HUDEP-2 (cell line): ENCODE data around the gene CPM.
A peak's percentile ranks its signal among the peaks of the same experiment; 100 is the strongest.

Experiments
- DNase-seq, 76 experiments: peaks; one replicate each; lab custom pipeline; 2025; ENCODE audit not compliant: unreplicated experiment in 76 of 76; lab: John Stamatoyannopoulos, UW

CPM gene

GRCh38 chr12:68932961-68933893 lies at the start of gene CPM:
TSS of gene CPM (minus strand) at chr12:68933171. CDS start at chr12:68932837, 334 bp downstream.
- DNase-seq: peak in 34 of 76 experiments; percentile 1 to 55 (median 19)

DNA sequence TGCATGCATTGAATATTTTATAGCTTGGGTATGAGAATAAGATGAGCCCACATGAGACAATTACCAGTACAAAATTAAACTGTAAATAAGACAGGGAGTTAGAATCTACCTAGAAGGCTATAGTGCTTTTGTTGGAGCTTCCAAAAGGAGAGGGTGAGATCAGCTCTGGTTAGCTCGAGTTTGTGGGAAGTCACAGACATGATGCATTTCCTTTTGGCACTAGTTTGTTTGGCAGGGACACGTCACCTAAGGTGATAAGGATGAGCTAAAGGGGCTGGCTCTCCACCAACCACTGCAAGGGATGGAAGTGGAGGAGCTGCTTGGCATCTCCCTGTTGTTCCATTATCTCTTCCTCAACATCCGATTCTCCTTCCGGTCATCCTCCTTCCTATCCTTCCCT lies 48.5 kb upstream of the CPM start:
- DNase-seq: no peak

- DNase-seq: no peak
These were observed 47.7 kb upstream of the CPM start for GRCh38 chr12:68980476-68981212.

DNA sequence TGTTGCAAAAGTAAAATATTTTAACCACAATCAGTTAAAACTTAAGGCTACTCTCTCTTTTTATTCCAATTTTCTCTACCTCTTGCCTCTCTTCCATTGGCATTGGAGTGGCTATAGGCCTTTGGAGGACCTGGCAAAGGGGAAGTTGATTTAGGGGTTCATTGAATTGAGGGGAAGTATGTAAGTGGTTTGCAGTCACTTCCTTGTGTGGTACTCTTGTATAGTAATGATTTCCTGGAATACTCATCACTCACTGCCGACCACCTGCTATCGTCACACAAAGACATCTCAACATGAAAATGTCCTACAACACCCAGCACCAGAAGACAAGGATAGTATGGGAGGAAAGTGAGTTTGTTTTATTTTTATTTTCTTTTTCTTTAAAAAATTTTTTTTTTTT lies 45.7 kb upstream of the CPM start:
- no peak for DNase-seq

DNA sequence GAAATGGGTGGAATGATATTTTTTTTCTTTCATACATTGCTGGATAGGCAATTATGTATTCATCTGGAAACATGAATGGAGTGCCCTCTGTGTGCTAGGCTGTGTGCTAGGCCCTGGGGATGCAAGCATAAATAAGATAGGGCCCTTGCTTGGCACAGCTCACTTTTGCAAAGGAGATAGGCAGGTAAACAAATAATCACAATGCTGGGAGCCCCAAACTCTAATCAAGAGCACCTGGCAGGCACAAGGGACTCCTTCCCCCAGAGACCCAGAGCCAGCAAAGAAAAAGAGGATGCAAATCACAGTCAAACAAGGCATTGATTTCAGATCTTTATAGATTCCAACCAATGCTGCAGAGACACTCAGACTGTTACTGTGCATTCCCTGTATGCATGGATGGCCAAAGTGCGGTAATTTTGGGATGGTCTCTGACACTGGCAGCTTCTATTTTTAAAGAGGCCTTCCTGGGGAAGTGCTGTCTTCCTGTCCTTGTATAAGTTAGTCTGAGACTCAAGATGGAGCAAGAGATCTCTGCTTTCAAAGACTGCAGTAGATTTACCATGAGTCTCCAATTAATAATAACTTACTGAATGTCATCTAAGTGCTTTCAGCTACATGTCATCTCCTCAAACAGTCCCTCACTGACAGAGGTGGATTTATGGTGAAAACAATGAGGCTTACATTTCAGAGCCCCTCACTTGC lies 45.1 kb upstream of the CPM start:
- no peak for DNase-seq

- no peak for DNase-seq
These were observed 44.4 kb upstream of the CPM start for GRCh38 chr12:68977335-68977734.

DNA sequence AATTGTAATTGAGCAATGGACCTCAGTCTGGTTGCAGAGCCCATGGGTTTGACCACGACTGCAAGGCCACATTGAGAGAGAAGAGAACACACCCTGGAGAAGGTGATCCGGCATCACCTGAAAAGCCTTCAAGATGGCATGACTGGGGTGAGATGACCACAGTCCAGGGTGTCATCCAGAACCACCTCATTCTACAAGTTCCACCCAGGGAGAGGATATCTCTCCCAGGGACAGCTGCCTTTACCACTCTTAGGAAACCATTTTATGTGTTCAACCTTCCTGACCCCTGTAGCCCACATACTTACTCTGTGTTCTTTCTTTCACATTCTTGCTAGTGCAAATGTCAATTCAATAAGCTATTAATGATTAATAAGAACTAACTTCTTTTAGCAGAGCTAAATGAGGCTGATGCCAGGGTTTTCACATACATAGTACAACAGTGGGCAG lies 43.4 kb upstream of the CPM start:
- DNase-seq: no peak

- no peak for DNase-seq
These were observed 42.8 kb upstream of the CPM start for GRCh38 chr12:68975811-68976210.

- DNase-seq: no peak
These were observed 39.6 kb upstream of the CPM start for GRCh38 chr12:68972595-68972994.

DNA sequence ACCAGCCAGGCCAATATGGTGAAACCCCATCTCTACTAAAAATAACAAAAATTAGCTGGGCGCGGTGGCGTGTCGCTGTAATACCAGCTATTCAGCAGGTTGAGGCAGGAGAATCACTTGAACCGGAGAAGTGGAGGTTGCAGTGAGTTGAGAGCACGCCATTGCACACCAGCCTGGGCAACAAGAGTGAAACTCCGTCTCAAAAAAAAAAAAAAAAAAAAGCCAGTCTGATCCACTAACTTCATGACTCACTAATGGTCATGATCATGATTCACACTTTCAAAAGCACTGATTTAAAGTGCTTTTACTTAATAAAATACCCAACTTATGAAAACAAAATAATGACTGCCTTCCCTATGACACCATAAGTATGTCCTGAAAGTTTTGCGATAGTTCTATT lies 38.4 kb upstream of the CPM start:
- DNase-seq: no peak

GRCh38 chr12:68970951-68971350 lies 38.0 kb upstream of the CPM start:
- no peak for DNase-seq

GRCh38 chr12:68970306-68970705 lies 37.3 kb upstream of the CPM start:
- DNase-seq: no peak

- no peak for DNase-seq
These were observed 34.1 kb upstream of the CPM start for GRCh38 chr12:68967046-68967445.

GRCh38 chr12:68963856-68964745 lies 31.1 kb upstream of the CPM start:
- no peak for DNase-seq

DNA sequence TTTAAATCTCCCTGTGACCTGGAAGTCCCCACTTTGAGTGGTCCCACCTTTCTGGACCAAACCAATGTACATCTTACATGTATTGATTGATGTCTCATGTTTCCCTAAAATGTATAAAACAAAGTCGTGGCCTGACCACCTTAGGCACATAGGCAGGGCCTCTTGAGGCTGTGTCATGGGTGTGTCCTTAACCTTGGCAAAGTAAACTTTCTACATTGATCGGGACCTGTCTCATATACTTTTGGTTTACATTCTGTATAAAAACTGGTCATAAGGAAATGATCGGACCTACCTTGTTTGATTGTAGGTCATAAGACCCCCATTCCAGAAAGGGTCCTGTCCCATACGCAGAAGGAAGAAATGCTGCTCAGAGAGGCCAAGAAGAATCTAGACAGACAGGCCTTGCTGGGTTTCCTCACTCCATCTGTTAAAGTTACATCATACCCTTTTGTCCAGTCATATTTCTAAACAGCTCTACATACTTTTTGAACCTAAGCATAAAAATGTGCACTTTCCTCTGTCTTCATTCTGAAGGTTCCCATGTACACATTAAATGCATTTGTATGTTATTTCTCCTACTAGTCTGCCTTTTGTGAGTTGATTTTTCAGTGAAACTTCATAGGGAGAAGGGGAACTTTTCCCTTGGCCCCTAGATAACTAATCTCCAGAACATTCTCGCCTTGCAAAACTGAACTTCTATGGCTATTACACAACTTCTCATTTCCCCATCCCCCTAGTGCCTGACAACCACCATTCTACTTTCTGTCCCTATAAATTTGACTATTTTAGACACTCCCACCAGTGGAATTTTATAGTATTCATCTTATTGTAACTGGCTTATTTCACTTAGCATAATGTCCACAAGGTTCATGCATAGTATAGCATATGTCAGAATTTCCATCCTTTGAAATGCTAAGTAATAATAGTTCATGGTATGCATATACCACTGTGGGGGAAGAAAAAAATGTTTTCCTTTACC lies 30.2 kb upstream of the CPM start:
- DNase-seq: no peak

DNA sequence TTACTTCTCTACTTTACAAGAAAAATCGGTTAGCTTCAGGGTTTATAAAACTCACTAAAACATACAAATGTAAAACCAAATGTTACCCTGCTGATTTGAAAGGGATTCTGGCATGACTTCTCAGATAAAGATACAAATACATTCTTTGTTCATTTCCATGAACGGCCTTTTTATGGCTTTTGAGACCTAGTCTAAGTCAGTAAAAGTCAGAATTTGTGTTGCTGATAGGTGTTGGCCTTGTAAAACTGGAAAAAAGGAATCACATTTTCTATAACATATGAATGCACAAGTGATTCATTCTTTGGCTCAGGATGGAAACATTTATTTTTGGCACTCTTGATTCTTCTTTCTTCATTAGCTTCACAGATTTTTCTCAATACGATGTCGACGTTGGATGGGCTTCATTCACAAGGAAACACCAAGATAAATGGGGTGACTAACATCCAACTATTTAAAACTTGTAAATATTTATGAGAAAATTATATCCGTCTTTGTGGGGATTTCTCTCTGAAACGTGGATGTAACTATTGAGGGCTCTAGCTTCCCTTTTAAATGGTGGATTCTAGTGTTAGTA lies 27.0 kb upstream of the CPM start:
- DNase-seq: no peak

GRCh38 chr12:68959143-68959858 lies 26.3 kb upstream of the CPM start:
- no peak for DNase-seq

GRCh38 chr12:68958322-68958721 lies 25.4 kb upstream of the CPM start:
- DNase-seq: no peak
